KG1 (cell line): ENCODE results near the gene PIGX.
"Not testable (repeated sequence)": the region's sequence is repeated elsewhere in the genome, so short reads cannot be mapped to it uniquely, and the experiment has no call there.

Experiments used
- DNase-seq: peaks from one replicate; lab custom pipeline; 2025; lab: John Stamatoyannopoulos, UW

PIGX gene

GRCh38 chr3:196706327-196706726 lies 5.8 kb upstream of the PIGX start:
- DNase-seq, result no peak

- DNase-seq, result no peak
Measured at GRCh38 chr3:196706731-196707130, 5.4 kb upstream of the PIGX start.

- no peak for DNase-seq
Measured at GRCh38 chr3:196707566-196707965, 4.6 kb upstream of the PIGX start.

GRCh38 chr3:196708467-196708866 lies 3.7 kb upstream of the PIGX start:
- DNase-seq, result no peak

GRCh38 chr3:196712514-196713413 lies 587 bp downstream of the PIGX start:
- DNase-seq, result peak; percentile 38

GRCh38 chr3:196717162-196717561 lies 5.0 kb downstream of the PIGX start:
- DNase-seq, result not testable (repeated sequence)

- no peak for DNase-seq
Measured at GRCh38 chr3:196721097-196721496, 8.9 kb downstream of the PIGX start.

- no peak for DNase-seq
Measured at GRCh38 chr3:196726788-196727675, 14.9 kb downstream of the PIGX start.

GRCh38 chr3:196735751-196736150 lies 23.6 kb downstream of the PIGX start:
- no peak for DNase-seq

GRCh38 chr3:196736670-196737374 lies 24.6 kb downstream of the PIGX start:
- no peak for DNase-seq

- DNase-seq, result no peak
Measured at GRCh38 chr3:196737655-196738054, 25.5 kb downstream of the PIGX start.

- peak; percentile 86 for DNase-seq
Measured at GRCh38 chr3:196739671-196740480, 27.7 kb downstream of the PIGX start, which contains the start of gene PAK2. Gene PAK2, plus strand, starts transcription at chr3:196739857. Its CDS starts 42,790 bp downstream, at chr3:196782647.

GRCh38 chr3:196740481-196741248 lies 28.5 kb downstream of the PIGX start:
- no peak for DNase-seq

- DNase-seq, result peak; percentile 14
Measured at GRCh38 chr3:196741249-196741889, 29.2 kb downstream of the PIGX start.

- not testable (repeated sequence) for DNase-seq
Measured at GRCh38 chr3:196743569-196743968, 31.4 kb downstream of the PIGX start.

- DNase-seq, result no peak
Measured at GRCh38 chr3:196749125-196749524, 36.9 kb downstream of the PIGX start.

GRCh38 chr3:196753201-196753600 lies 41.0 kb downstream of the PIGX start:
- DNase-seq, result no peak

- no peak for DNase-seq
Measured at GRCh38 chr3:196754091-196754981, 42.2 kb downstream of the PIGX start.

- no peak for DNase-seq
Measured at GRCh38 chr3:196756732-196757131, 44.6 kb downstream of the PIGX start.
